HepG2 (cell line): ENCODE measurements around the gene P2RX2. TPM values are rescaled to one million over a fixed set of nuclear protein-coding genes. Genes with fewer than 3 reads are reported as not detected.

ENCODE experiments used
- HNF4A ChIP-seq: sonication (generic); formaldehyde crosslinking; IDR thresholded peaks from 2 replicates; pipeline ENCODE4 v1.4.0; 2020; ENCODE audit warnings: missing genetic modification reagents
- KDM6A ChIP-seq: IDR thresholded peaks from 2 replicates; pipeline ENCODE4 v1.6.1; 2016; ENCODE audit warnings: low read depth
- KLF6 ChIP-seq: IDR thresholded peaks from 2 replicates; pipeline ENCODE4 v1.8.0; 2016; ENCODE audit warnings: missing biosample characterization, missing genetic modification reagents
- NFAT5 ChIP-seq: sonication (generic); formaldehyde crosslinking; IDR thresholded peaks from 2 replicates; pipeline ENCODE4 v1.4.0; 2020; ENCODE audit warnings: missing genetic modification reagents
- PAX8 ChIP-seq: sonication (generic); formaldehyde crosslinking; IDR thresholded peaks from 2 replicates; pipeline ENCODE4 v1.8.0; 2022; ENCODE audit warnings: mild to moderate bottlenecking, missing genetic modification reagents, borderline replicate concordance
- PPARG ChIP-seq: conservative IDR thresholded peaks from 2 replicates; pipeline ENCODE4 v1.6.1; 2016; ENCODE audit warnings: missing biosample characterization, missing genetic modification reagents
- REL ChIP-seq: sonication (generic); formaldehyde crosslinking; conservative IDR thresholded peaks from 2 replicates; pipeline ENCODE4 v1.8.0; 2022; ENCODE audit warnings: mild to moderate bottlenecking, missing genetic modification reagents, moderate library complexity
- SIN3A ChIP-seq: IDR thresholded peaks from 2 replicates; pipeline ENCODE4 v1.6.1; 2011; ENCODE audit warnings: low read depth, mild to moderate bottlenecking, control low read depth, low read length, borderline replicate concordance
- TSC22D2 ChIP-seq: sonication (generic); formaldehyde crosslinking; IDR thresholded peaks from 2 replicates; pipeline ENCODE4 v1.5.1; 2020; ENCODE audit warnings: missing genetic modification reagents, mild to moderate bottlenecking, borderline replicate concordance
- ZNF329 ChIP-seq: sonication (generic); formaldehyde crosslinking; IDR thresholded peaks from 2 replicates; pipeline ENCODE4 v1.9.0; 2021; ENCODE audit warnings: low read depth, mild to moderate bottlenecking, missing genetic modification reagents
- ZNF451 ChIP-seq: sonication (generic); formaldehyde crosslinking; IDR thresholded peaks from 2 replicates; pipeline ENCODE4 v1.5.0; 2020; ENCODE audit warnings: mild to moderate bottlenecking, missing genetic modification reagents
- ZNF558 ChIP-seq: sonication (generic); formaldehyde crosslinking; IDR thresholded peaks from 2 replicates; pipeline ENCODE4 v1.9.0; 2022; ENCODE audit warnings: mild to moderate bottlenecking, missing genetic modification reagents, borderline replicate concordance
- ZNF564 ChIP-seq: sonication (generic); formaldehyde crosslinking; IDR thresholded peaks from 2 replicates; pipeline ENCODE4 v1.8.1; 2023; ENCODE audit warnings: mild to moderate bottlenecking, missing genetic modification reagents
- ZNF607 ChIP-seq: sonication (generic); formaldehyde crosslinking; IDR thresholded peaks from 2 replicates; pipeline ENCODE4 v1.5.1; 2020; ENCODE audit warnings: missing genetic modification reagents, mild to moderate bottlenecking, borderline replicate concordance
- ZNF704 ChIP-seq: sonication (generic); formaldehyde crosslinking; IDR thresholded peaks from 2 replicates; pipeline ENCODE4 v1.8.1; 2023; ENCODE audit warnings: mild to moderate bottlenecking, inconsistent platforms, moderate library complexity, missing genetic modification reagents, borderline replicate concordance
- ZNF780A ChIP-seq: sonication (generic); formaldehyde crosslinking; IDR thresholded peaks from 2 replicates; pipeline ENCODE4 v1.8.0; 2022; ENCODE audit warnings: mild to moderate bottlenecking, missing genetic modification reagents, moderate library complexity
- ZNF781 ChIP-seq: sonication (generic); formaldehyde crosslinking; IDR thresholded peaks from 2 replicates; pipeline ENCODE4 v1.5.1; 2020; ENCODE audit warnings: borderline replicate concordance, mild to moderate bottlenecking, missing genetic modification reagents; ENCODE audit errors: not compliant biosample characterization
- ZNF792 ChIP-seq: IDR thresholded peaks from 2 replicates; pipeline ENCODE4 v1.6.1; 2016
- ZSCAN25 ChIP-seq: sonication (generic); formaldehyde crosslinking; IDR thresholded peaks from 2 replicates; pipeline ENCODE4 v1.8.0; 2022; ENCODE audit warnings: mild to moderate bottlenecking, missing genetic modification reagents
- polyA plus RNA-seq, 8 experiments: library from polyadenylated mRNA; depleted of rRNA in 3 of 8; stranded (reverse) in 7 of 8; unstranded in 1 of 8; fragments of >200 nt; fragmentation: Illumina TruSeq in 4 of 8; extraction: Trizol in 4 of 8; gene quantifications; 2 replicates each; pipeline versions ENCODE4 v1.2.1 to v1.2.3, GENCODE V29; 2011 to 2016; ENCODE audit warnings: low read depth in 4 of 8, missing spikeins in 1 of 8, mixed read lengths in 1 of 8; ENCODE audit not compliant: insufficient read depth in 1 of 8
- total RNA-seq, 5 experiments: library from RNA; depleted of rRNA; stranded (reverse); fragments of >200 nt; fragmentation: Illumina TruSeq; extraction: Trizol; gene quantifications; 2 replicates each; pipeline ENCODE4 v1.2.3, GENCODE V29; 2016; ENCODE audit warnings: low read depth in 1 of 5

Gene P2RX2
- total and polyA plus RNA-seq, 2 of the 13 experiments (the other 11 are each of a cell fraction or from before 2014, with no cell fraction given), result not detected

GRCh38 chr12:132608231-132609171 is 10.1 kb upstream of the P2RX2 start (continued):
- TF ChIP-seq TSC22D2, result no peak
- 0 out of 2 replicates have a peak, but pooled peaks have one; percentile 37 for TF ChIP-seq KLF6 (CRISPR knock-in tag)
- 0 out of 2 replicates have a peak, but pooled peaks have one; percentile 37 for TF ChIP-seq ZNF564
- 0 out of 2 replicates have a peak, but pooled peaks have one; percentile 35 for TF ChIP-seq NFAT5 (CRISPR knock-in tag)
- TF ChIP-seq PPARG, result peak; percentile 95
- TF ChIP-seq KDM6A (CRISPR knock-in tag), result peak; percentile 65; the same call in 1 of the 2 replicates
- TF ChIP-seq ZNF607 (CRISPR knock-in tag), result peak; percentile 27
- peak; percentile 76 for TF ChIP-seq HNF4A (CRISPR knock-in tag)
- TF ChIP-seq PAX8, result no peak
- TF ChIP-seq ZNF781 (CRISPR knock-in tag), result peak; percentile 60
- no peak for TF ChIP-seq REL (CRISPR knock-in tag)
- no peak for TF ChIP-seq ZNF329 (CRISPR knock-in tag)
- TF ChIP-seq ZNF792, result 0 out of 2 replicates have a peak, but pooled peaks have one; percentile 23
- TF ChIP-seq ZSCAN25 (CRISPR knock-in tag), result peak; percentile 82; the same call in 1 of the 2 replicates
- 0 out of 2 replicates have a peak, but pooled peaks have one; percentile 28 for TF ChIP-seq ZNF451 (CRISPR knock-in tag)
- TF ChIP-seq ZNF780A (CRISPR knock-in tag), result no peak; the same call in 1 of the 2 replicates
- no peak for TF ChIP-seq SIN3A
- TF ChIP-seq ZNF558 (CRISPR knock-in tag), result peak; percentile 53; the same call in 1 of the 2 replicates
- 0 out of 2 replicates have a peak, but pooled peaks have one; percentile 84 for TF ChIP-seq ZNF704 (CRISPR knock-in tag)
